ENCODE measurements around the gene CASP8. TPM values are rescaled to one million over a fixed set of nuclear protein-coding genes. Genes with fewer than 3 reads are reported as not detected.

Gene CASP8
- total and polyA plus RNA-seq, 9 of the 15 experiments (the other 6 are each of a cell fraction or from before 2014, with no cell fraction given) = 10.2 to 31.4 (median 19.4) TPM

DNA sequence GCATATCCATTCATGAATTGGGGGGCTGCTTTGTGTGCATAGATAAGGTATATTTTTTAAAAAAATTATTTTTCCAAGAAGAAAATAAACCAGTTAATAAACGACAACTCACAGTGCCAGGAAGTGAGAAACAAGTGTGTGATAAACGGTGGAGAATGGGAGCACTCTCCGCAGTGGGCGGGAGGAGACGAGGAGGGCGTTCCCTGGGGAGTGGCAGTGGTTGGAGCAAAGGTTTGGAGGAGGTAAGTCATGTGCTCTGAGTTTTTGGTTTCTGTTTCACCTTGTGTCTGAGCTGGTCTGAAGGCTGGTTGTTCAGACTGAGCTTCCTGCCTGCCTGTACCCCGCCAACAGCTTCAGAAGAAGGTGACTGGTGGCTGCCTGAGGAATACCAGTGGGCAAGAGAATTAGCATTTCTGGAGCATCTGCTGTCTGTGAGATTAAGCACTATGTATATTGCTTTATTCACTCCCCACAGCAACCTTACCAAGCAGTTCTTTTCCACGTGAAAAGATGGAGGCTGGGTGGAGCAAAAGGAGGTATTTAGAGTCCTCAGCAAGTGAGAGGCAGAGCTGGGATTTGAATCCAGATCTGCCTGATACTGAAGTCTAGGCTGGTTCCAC lies 27.0 kb upstream of the CASP8 start (continued):
- TF ChIP-seq, protein P1, sequence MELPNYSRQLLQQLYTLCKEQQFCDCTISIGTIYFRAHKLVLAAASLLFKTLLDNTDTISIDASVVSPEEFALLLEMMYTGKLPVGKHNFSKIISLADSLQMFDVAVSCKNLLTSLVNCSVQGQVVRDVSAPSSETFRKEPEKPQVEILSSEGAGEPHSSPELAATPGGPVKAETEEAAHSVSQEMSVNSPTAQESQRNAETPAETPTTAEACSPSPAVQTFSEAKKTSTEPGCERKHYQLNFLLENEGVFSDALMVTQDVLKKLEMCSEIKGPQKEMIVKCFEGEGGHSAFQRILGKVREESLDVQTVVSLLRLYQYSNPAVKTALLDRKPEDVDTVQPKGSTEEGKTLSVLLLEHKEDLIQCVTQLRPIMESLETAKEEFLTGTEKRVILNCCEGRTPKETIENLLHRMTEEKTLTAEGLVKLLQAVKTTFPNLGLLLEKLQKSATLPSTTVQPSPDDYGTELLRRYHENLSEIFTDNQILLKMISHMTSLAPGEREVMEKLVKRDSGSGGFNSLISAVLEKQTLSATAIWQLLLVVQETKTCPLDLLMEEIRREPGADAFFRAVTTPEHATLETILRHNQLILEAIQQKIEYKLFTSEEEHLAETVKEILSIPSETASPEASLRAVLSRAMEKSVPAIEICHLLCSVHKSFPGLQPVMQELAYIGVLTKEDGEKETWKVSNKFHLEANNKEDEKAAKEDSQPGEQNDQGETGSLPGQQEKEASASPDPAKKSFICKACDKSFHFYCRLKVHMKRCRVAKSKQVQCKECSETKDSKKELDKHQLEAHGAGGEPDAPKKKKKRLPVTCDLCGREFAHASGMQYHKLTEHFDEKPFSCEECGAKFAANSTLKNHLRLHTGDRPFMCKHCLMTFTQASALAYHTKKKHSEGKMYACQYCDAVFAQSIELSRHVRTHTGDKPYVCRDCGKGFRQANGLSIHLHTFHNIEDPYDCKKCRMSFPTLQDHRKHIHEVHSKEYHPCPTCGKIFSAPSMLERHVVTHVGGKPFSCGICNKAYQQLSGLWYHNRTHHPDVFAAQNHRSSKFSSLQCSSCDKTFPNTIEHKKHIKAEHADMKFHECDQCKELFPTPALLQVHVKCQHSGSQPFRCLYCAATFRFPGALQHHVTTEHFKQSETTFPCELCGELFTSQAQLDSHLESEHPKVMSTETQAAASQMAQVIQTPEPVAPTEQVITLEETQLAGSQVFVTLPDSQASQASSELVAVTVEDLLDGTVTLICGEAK (IDR thresholded peaks at IDR 0.05) = peak; percentile 62
- TF ChIP-seq, protein P1 (CRISPR knock-in tag; IDR thresholded peaks at IDR 0.05) = no peak
- TF ChIP-seq POLR2AphosphoS5 (IDR thresholded peaks at IDR 0.05; ENCODE audit: control insufficient read depth, insufficient read depth, low read depth, low read length) (peak; percentile 65; the same call in 1 of the 2 replicates), EZH2 (IDR thresholded peaks at IDR 0.05; ENCODE audit: borderline replicate concordance, low read depth, low read length) (no peak), BHLHE40 (IDR thresholded peaks at IDR 0.05; ENCODE audit: low read length) (peak; percentile 40; the same call in 1 of the 2 replicates), SPI1 (IDR thresholded peaks at IDR 0.05; ENCODE audit: borderline replicate concordance, low read depth, low read length) (no peak), FOS (IDR thresholded peaks at IDR 0.05; ENCODE audit: extremely low read depth, insufficient read length) (no peak), ILF3 (IDR thresholded peaks at IDR 0.05; ENCODE audit: borderline replicate concordance) (no peak), GABPB1 (CRISPR knock-in tag; IDR thresholded peaks at IDR 0.05) (peak; percentile 77), CC2D1A (IDR thresholded peaks at IDR 0.05) (no peak)
- TF ChIP-seq, protein P2, sequence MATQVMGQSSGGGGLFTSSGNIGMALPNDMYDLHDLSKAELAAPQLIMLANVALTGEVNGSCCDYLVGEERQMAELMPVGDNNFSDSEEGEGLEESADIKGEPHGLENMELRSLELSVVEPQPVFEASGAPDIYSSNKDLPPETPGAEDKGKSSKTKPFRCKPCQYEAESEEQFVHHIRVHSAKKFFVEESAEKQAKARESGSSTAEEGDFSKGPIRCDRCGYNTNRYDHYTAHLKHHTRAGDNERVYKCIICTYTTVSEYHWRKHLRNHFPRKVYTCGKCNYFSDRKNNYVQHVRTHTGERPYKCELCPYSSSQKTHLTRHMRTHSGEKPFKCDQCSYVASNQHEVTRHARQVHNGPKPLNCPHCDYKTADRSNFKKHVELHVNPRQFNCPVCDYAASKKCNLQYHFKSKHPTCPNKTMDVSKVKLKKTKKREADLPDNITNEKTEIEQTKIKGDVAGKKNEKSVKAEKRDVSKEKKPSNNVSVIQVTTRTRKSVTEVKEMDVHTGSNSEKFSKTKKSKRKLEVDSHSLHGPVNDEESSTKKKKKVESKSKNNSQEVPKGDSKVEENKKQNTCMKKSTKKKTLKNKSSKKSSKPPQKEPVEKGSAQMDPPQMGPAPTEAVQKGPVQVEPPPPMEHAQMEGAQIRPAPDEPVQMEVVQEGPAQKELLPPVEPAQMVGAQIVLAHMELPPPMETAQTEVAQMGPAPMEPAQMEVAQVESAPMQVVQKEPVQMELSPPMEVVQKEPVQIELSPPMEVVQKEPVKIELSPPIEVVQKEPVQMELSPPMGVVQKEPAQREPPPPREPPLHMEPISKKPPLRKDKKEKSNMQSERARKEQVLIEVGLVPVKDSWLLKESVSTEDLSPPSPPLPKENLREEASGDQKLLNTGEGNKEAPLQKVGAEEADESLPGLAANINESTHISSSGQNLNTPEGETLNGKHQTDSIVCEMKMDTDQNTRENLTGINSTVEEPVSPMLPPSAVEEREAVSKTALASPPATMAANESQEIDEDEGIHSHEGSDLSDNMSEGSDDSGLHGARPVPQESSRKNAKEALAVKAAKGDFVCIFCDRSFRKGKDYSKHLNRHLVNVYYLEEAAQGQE (IDR thresholded peaks at IDR 0.05; ENCODE audit: borderline replicate concordance) = no peak
- TF ChIP-seq, protein P2 (CRISPR knock-in tag; IDR thresholded peaks at IDR 0.05; ENCODE audit: low read depth) = no peak
